K562 treated with DMSO at 1 percent for 48 hours (cell line): ENCODE results near the gene RASA1. TPM values are rescaled to one million over a fixed set of nuclear protein-coding genes. Genes with fewer than 3 reads are reported as not detected.

Experiments
- total RNA-seq: library from RNA; unstranded; fragments of 300-600 nt; gene quantifications from 2 replicates; pipeline ENCODE4 v1.2.3, GENCODE V29; 2022; ENCODE audit warnings: low replicate concordance; ENCODE audit errors: extremely low read depth

The RASA1 gene
- total RNA-seq = not detected in 2 replicates

DNA sequence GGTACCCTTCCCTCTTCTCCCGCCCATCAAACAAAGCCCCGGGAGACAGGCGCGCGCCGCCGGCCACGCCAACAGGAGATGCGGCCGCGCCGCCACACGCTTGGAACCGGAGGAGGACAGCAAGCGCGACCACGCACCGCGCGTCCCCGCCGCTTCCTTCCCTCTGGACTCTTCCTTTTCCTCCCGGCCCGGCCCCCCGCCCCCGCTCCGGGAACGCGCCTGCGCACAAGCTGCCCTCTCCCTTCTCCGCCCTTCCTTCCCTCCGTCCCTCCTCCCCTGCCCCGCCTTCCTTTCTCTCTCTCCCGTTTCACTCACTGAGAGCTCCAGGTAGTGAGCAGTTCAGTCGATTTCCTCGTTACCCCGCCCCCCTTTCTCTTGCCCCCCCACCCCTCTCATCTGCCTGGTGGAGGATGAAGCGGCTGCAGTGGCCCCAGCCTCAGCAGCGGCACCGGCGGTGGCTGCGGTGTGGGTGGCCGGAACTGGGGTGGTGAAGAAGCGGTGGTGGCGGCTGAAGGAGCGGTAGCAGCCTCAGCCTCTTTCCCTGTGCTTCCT is at the start of gene RASA1:
RASA1 (plus strand) TSS at position 310 of the 552 bp plus-strand sequence. CDS start 569 bp downstream, outside the sequence.

GRCh38 chr5:87412630-87413342 is 145.1 kb downstream of the RASA1 start, which contains the start of gene CCNH:
Gene CCNH (minus strand): TSS chr5:87412930. CDS start chr5:87412794, 136 bp downstream.

Other genes with a start within 250 kb of the RASA1 start
- not detected in 2 replicates for gene CCNH, start 145.0 kb downstream of the RASA1 start, total RNA-seq